Measurements from ENCODE around the gene RASGRP3. TPM values are rescaled to one million over a fixed set of nuclear protein-coding genes. Genes with fewer than 3 reads are reported as not detected.

The RASGRP3 gene
- total and polyA plus RNA-seq, 10 donors, result 13.2 to 68.1 (median 44.5) TPM

DNA sequence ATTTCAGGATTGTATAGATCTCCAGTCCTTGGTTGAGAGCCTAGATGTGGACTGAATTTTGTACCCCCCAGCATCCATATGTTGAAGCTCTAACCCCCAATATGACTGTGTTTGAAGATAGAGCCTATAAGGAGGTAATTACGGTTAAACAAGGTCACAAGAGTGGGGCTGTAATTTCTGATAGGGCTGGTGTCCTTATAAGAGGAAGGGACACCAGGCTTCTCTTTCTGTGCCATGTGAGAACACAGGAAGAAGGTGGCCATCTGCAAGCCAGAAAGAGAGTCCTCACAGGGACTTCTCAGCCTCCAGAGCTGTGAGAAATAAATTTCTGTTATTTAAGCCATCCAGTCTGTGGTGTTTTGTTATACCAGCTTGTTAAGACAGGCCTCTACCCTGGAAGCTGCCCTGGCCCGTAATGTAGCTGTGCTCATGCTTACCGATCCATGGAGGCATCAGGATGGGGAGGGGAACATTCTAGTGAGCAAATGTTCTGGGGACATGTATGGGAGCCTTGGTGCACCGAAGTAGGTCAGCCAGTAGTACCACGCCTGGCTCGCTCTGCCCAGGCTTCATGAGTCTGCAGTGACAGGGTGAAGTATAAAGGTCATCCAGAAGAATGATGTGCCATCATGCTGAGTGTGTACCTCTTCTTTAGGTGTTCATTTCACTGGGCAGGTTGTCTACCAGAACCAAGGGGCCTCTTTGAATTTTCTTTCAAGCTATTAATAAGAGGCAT is 16.1 kb downstream of the RASGRP3 start:
- no peaks in the 10 kb centered on the region for H3K9me3 ChIP-seq
- intact Hi-C loops (cut with DNase I; ENCODE audit: low total_unique reads), result no loop called here
- H3K4me1 ChIP-seq, result peaks cover 8 to 86% (median 70%) of the 10 kb centered on the region in 6 donors
- H3K27ac ChIP-seq, result peak overlapping the region in 3 of 8 donors; percentile 57 to 74 (median 66)
- no peak overlapping the region for H3K4me3 ChIP-seq
- 87 to 95% (median 90%) methylated on average over 6 of the region's 6 CpGs for WGBS, 5 donors
- no peaks in the 10 kb centered on the region for H3K36me3 ChIP-seq
- TF ChIP-seq, protein P1, sequence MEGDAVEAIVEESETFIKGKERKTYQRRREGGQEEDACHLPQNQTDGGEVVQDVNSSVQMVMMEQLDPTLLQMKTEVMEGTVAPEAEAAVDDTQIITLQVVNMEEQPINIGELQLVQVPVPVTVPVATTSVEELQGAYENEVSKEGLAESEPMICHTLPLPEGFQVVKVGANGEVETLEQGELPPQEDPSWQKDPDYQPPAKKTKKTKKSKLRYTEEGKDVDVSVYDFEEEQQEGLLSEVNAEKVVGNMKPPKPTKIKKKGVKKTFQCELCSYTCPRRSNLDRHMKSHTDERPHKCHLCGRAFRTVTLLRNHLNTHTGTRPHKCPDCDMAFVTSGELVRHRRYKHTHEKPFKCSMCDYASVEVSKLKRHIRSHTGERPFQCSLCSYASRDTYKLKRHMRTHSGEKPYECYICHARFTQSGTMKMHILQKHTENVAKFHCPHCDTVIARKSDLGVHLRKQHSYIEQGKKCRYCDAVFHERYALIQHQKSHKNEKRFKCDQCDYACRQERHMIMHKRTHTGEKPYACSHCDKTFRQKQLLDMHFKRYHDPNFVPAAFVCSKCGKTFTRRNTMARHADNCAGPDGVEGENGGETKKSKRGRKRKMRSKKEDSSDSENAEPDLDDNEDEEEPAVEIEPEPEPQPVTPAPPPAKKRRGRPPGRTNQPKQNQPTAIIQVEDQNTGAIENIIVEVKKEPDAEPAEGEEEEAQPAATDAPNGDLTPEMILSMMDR (IDR thresholded peaks at IDR 0.05 in 8 of 11, conservative IDR thresholded peaks at IDR 0.05 in 3 of 11), result no peak
- no peak for TF ChIP-seq POLR2AphosphoS5 (IDR thresholded peaks at IDR 0.05)
- no peak for TF ChIP-seq POLR2A (IDR thresholded peaks at IDR 0.05)
- no peaks in the 10 kb centered on the region for H3K27me3 ChIP-seq (replicated peaks in 1 of 7)
- no peak for DNase-seq

DNA sequence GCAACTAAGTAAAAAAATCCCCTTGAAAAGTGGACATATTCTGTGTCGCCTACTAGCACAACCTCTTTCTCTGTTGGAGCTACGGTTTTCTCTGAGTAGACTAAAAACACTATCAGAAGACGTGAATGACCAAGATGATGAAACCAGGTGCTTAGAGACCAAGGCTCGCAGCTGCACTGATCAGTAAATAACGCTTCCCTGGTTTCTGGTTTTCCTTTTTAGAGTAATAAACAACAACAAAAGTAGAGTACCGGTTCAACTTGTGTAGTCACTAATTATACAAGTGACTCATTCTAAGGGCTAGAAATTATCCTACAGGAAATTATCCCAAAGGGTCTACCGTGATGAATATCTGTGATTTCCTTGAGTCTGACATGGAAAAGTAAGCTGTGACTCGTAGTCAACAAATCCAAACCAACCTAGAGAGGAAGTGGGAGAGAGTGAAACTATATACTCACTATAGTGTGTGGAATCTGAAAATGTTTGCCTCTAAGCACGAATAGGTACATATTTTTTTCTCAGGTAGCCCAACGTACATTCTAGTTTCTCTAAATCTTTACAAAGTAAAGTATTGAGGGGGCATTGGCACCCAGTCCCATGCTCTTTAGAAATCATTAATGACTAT is 17.8 kb downstream of the RASGRP3 start:
- Histone ChIP-seq H3K4me1 (peaks cover 8 to 100% (median 77%) of the 10 kb centered on the region in 6 donors), H3K27ac (peak overlapping the region in 7 of 8 donors; percentile 3 to 74 (median 37)), H3K36me3 (no peaks in the 10 kb centered on the region), H3K27me3 (replicated peaks in 1 of 7) (no peaks in the 10 kb centered on the region), H3K9me3 (no peaks in the 10 kb centered on the region), H3K4me3 (no peak overlapping the region)
- TF ChIP-seq, protein P1 (IDR thresholded peaks at IDR 0.05 in 8 of 11, conservative IDR thresholded peaks at IDR 0.05 in 3 of 11), result no peak
- no peak for TF ChIP-seq POLR2AphosphoS5 (IDR thresholded peaks at IDR 0.05)
- WGBS, 5 donors, result 44 to 56% (median 52%) methylated on average over 10 of the region's 10 CpGs
- intact Hi-C loops (cut with DNase I; ENCODE audit: low total_unique reads), result no loop called here
- DNase-seq, result no peak

DNA sequence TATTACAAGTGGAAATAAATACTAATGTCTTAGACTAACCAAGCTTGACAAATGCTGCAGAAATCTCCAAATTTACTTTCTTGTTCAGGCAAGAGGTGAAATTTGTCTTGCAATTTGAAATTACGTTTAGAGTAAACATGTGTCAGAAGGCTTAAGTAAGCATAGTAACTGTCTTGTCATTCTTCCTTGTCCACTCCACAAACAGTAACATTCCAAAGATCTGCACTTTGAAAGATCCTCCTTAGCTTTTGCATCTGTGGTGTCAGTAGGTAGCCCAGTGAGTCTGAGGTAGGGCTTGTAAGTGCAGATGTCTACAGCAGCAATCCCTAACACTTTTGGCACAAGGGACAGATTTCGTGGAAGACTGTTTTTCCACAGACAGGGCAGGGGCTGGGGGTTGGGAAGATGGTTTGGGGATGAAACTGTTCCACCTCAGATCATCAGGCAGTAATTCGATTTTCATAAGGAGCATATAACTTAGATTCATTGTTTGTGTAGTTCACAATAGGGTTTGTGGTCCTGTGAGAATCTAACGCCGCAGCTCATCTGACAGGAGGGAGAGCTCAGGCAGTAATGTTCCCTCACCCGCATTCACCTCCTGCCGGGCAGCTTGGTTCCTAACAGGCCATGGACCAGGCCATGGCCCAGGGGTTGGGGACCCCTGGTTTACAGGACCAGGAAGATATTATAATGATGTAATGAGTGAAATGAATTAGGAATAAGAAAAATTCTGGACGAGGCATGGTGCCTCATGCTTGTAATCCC is 18.6 kb downstream of the RASGRP3 start:
- H3K27me3 ChIP-seq (replicated peaks in 1 of 7), result no peaks in the 10 kb centered on the region
- no peak for DNase-seq
- WGBS, 5 donors, result 78 to 91% (median 84%) methylated on average over 8 of the region's 8 CpGs

More for the DNA sequence above, 18.6 kb downstream of the RASGRP3 start:
- peak overlapping the region; percentile 3 to 74 (median 22) for H3K27ac ChIP-seq
- intact Hi-C loops (cut with DNase I; ENCODE audit: low total_unique reads), result no loop called here
- H3K36me3 ChIP-seq, result no peaks in the 10 kb centered on the region
- no peaks in the 10 kb centered on the region for H3K9me3 ChIP-seq
- TF ChIP-seq, protein P1 (IDR thresholded peaks at IDR 0.05 in 8 of 11, conservative IDR thresholded peaks at IDR 0.05 in 3 of 11), result no peak
- TF ChIP-seq POLR2AphosphoS5 (IDR thresholded peaks at IDR 0.05) (no peak), POLR2A (IDR thresholded peaks at IDR 0.05) (no peak)
- no peak overlapping the region for H3K4me3 ChIP-seq
- peaks cover 8 to 100% (median 75%) of the 10 kb centered on the region in 6 donors for H3K4me1 ChIP-seq
